GM23338 (cell line): ENCODE results near the gene EYA4. TPM values are rescaled to one million over a fixed set of nuclear protein-coding genes. Genes with fewer than 3 reads are reported as not detected.
A peak's percentile ranks its signal among the peaks of the same experiment; 100 is the strongest.

ENCODE experiments used
- ATAC-seq: fragments of 200-7000 bp; cut with Tn5 transposase; 3 replicates; pipeline ENCODE4 v1.9.1; 2020
- DNase-seq: peaks from one replicate; pipeline ENCODE4 v3.0.0-alpha.2; 2015; ENCODE audit warnings: low spot score
- H2AFZ ChIP-seq: fragments of 200-600 bp; sonication (generic); 2 replicates; pipeline ENCODE4 v1.8.0; 2016; ENCODE audit warnings: antibody characterized with exemption, mild to moderate bottlenecking, moderate library complexity
- H3F3A ChIP-seq: fragments of 200-600 bp; sonication (generic); replicated peaks from 2 replicates; pipeline ENCODE4 v1.8.0; 2017; ENCODE audit warnings: antibody characterized with exemption, mixed run types, low read depth
- H3K27ac ChIP-seq: fragments of 200-600 bp; sonication (generic); 2 replicates; pipeline ENCODE4 v1.6.1; 2016; ENCODE audit warnings: low read depth
- H3K27me3 ChIP-seq: fragments of 200-600 bp; sonication (generic); 2 replicates; pipeline ENCODE4 v1.8.0; 2016; ENCODE audit warnings: mild to moderate bottlenecking, mixed run types, moderate library complexity; ENCODE audit not compliant: insufficient read depth
- H3K36me3 ChIP-seq: fragments of 200-600 bp; sonication (generic); 2 replicates; pipeline ENCODE4 v1.8.0; 2016; ENCODE audit warnings: mild to moderate bottlenecking; ENCODE audit not compliant: insufficient read depth
- H3K4me1 ChIP-seq: fragments of 200-600 bp; sonication (generic); 2 replicates; pipeline ENCODE4 v1.8.0; 2016; ENCODE audit warnings: mild to moderate bottlenecking, moderate library complexity; ENCODE audit not compliant: insufficient read depth
- H3K4me2 ChIP-seq: fragments of 200-600 bp; sonication (generic); 2 replicates; pipeline ENCODE4 v1.7.1; 2017; ENCODE audit warnings: mixed run types
- H3K4me3 ChIP-seq: fragments of 200-600 bp; sonication (generic); 2 replicates; pipeline ENCODE4 v1.6.1; 2016; ENCODE audit warnings: mixed run types
- H3K79me2 ChIP-seq: fragments of 200-600 bp; sonication (generic); replicated peaks from 2 replicates; pipeline ENCODE4 v1.8.0; 2017; ENCODE audit warnings: mild to moderate bottlenecking; ENCODE audit not compliant: insufficient read depth
- H3K9me2 ChIP-seq: fragments of 200-600 bp; sonication (generic); 2 replicates; pipeline ENCODE4 v1.8.0; 2017; ENCODE audit not compliant: insufficient read depth
- H4K20me1 ChIP-seq: fragments of 200-600 bp; sonication (generic); replicated peaks from 2 replicates; pipeline ENCODE4 v1.8.0; 2017; ENCODE audit warnings: mild to moderate bottlenecking; ENCODE audit not compliant: insufficient read depth
- H3K27ac Mint-ChIP-seq: 2 replicates; pipeline ENCODE4 v1.8.0; 2020; ENCODE audit warnings: inconsistent platforms, mild to moderate bottlenecking, moderate library complexity, mixed read lengths
- H3K27me3 Mint-ChIP-seq: 3 replicates; pipeline ENCODE4 v1.8.0; 2022; ENCODE audit warnings: low read depth, mild to moderate bottlenecking, moderate library complexity, mixed read lengths, inconsistent platforms; ENCODE audit not compliant: insufficient read depth, poor library complexity
- H3K36me3 Mint-ChIP-seq: 3 replicates; pipeline ENCODE4 v1.8.0; 2021; ENCODE audit warnings: low read depth, mild to moderate bottlenecking, inconsistent platforms, moderate library complexity, mixed read lengths
- H3K4me1 Mint-ChIP-seq: 3 replicates; pipeline ENCODE4 v1.8.0; 2020; ENCODE audit warnings: mild to moderate bottlenecking, inconsistent platforms, mixed read lengths
- H3K4me3 Mint-ChIP-seq: 3 replicates; pipeline ENCODE4 v1.8.0; 2021; ENCODE audit warnings: moderate library complexity, mild to moderate bottlenecking, inconsistent platforms, mixed read lengths
- H3K9me3 Mint-ChIP-seq: 3 replicates; pipeline ENCODE4 v1.8.0; 2020; ENCODE audit warnings: moderate library complexity, mild to moderate bottlenecking, inconsistent platforms, mixed read lengths
- CREB1 ChIP-seq: fragments of 250-450 bp; sonication (Bioruptor Pico); IDR thresholded peaks from 2 replicates; pipeline ENCODE4 v1.5.0; 2020; ENCODE audit warnings: low read depth, mild to moderate bottlenecking, moderate library complexity
- CTCF ChIP-seq, 2 experiments: fragments of 200-600 bp in 1 of 2; sonication (generic) in 1 of 2; conservative IDR thresholded peaks; 2 replicates each; pipeline versions ENCODE4 v1.5.1 to v1.6.1; 2016 to 2017; ENCODE audit warnings: antibody characterized with exemption in 2 of 2, low read depth in 2 of 2, mild to moderate bottlenecking in 2 of 2, moderate library complexity in 1 of 2
- ETS1 ChIP-seq: IDR thresholded peaks from 2 replicates; pipeline ENCODE4 v1.6.1; 2016; ENCODE audit warnings: antibody characterized with exemption
- EZH2phosphoT487 ChIP-seq: fragments of 200-600 bp; sonication (generic); IDR thresholded peaks from one replicate; pipeline ENCODE4 v1.8.1; 2018; ENCODE audit warnings: antibody characterized with exemption; ENCODE audit not compliant: unreplicated experiment
- NANOG ChIP-seq: IDR thresholded peaks from 2 replicates; pipeline ENCODE4 v1.6.1; 2016; ENCODE audit warnings: antibody characterized with exemption, borderline replicate concordance
- POLR2AphosphoS5 ChIP-seq: IDR thresholded peaks from 2 replicates; pipeline ENCODE4 v1.6.1; 2016; ENCODE audit warnings: antibody characterized with exemption, low read depth
- STAT1 ChIP-seq: IDR thresholded peaks from one replicate; pipeline ENCODE4 v1.6.1; 2016; ENCODE audit warnings: antibody characterized with exemption; ENCODE audit not compliant: unreplicated experiment
- ZNF114 ChIP-seq: fragments of 250-450 bp; sonication (Bioruptor Pico); IDR thresholded peaks from 2 replicates; pipeline ENCODE4 v1.5.0; 2020; ENCODE audit warnings: mild to moderate bottlenecking, moderate library complexity
- polyA plus RNA-seq: library from polyadenylated mRNA; unstranded; fragments of >200 nt; fragmentation: Nextera tagmentation; extraction: Ambion mirVana; gene quantifications from 2 replicates; pipeline ENCODE4 v1.2.1, GENCODE V29; 2016
- total RNA-seq: library from RNA; depleted of rRNA; stranded (reverse); fragments of >200 nt; shearing (Covaris generic); gene quantifications from 2 replicates; pipeline ENCODE4 v1.2.3, GENCODE V29; 2014
- TF ChIP-seq, protein P1 (sequence below): IDR thresholded peaks from one replicate; pipeline ENCODE4 v1.6.1; 2018; ENCODE audit warnings: antibody characterized with exemption; ENCODE audit not compliant: unreplicated experiment

Gene EYA4
- total and polyA plus RNA-seq, 2 experiments from 2014 or later: 0.05 to 0.21 TPM

DNA sequence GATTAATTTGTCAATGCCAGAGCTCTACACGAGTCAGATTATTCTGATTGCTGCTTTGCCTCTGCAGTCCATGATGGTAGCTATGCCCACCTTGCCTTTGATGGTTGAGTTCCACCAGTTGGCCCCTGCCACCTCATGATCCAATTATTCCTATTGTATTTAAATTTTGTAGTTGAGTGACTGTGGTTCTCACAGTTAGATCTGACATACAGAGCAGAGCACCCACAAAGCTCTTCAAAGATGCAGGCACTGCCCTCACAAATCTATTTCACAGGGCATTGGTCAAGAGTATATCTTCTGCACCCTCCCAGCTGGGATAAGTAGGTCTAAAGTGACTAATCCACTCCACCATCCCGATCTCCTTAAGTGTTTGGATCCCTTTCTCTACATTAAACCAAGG lies 318.8 kb downstream of the EYA4 start:
- no peak overlapping the region for H3K4me3 ChIP-seq
- Mint-ChIP-seq H3K9me3 (peaks cover 33% of the 10 kb centered on the region), H3K4me3 (no peak overlapping the region), H3K4me1 (no peaks in the 10 kb centered on the region), H3K36me3 (peaks cover 28% of the 10 kb centered on the region), H3K27ac (no peak overlapping the region), H3K27me3 (peaks cover 3% of the 10 kb centered on the region)
- H3K36me3 ChIP-seq: no peaks in the 10 kb centered on the region
- no peaks in the 10 kb centered on the region for H3K79me2 ChIP-seq
- H3K4me2 ChIP-seq: no peak overlapping the region
- no peaks in the 10 kb centered on the region for H3F3A ChIP-seq
- no peaks in the 10 kb centered on the region for H3K4me1 ChIP-seq
- no peak for ATAC-seq
- H3K9me2 ChIP-seq: no peaks in the 10 kb centered on the region
- H3K27me3 ChIP-seq: no peaks in the 10 kb centered on the region
- no peak for TF ChIP-seq POLR2AphosphoS5
- no peak for TF ChIP-seq ETS1
- no peak for TF ChIP-seq CREB1 (CRISPR knock-in tag)
- TF ChIP-seq NANOG: no peak
- TF ChIP-seq ZNF114: no peak
- TF ChIP-seq, protein P1, sequence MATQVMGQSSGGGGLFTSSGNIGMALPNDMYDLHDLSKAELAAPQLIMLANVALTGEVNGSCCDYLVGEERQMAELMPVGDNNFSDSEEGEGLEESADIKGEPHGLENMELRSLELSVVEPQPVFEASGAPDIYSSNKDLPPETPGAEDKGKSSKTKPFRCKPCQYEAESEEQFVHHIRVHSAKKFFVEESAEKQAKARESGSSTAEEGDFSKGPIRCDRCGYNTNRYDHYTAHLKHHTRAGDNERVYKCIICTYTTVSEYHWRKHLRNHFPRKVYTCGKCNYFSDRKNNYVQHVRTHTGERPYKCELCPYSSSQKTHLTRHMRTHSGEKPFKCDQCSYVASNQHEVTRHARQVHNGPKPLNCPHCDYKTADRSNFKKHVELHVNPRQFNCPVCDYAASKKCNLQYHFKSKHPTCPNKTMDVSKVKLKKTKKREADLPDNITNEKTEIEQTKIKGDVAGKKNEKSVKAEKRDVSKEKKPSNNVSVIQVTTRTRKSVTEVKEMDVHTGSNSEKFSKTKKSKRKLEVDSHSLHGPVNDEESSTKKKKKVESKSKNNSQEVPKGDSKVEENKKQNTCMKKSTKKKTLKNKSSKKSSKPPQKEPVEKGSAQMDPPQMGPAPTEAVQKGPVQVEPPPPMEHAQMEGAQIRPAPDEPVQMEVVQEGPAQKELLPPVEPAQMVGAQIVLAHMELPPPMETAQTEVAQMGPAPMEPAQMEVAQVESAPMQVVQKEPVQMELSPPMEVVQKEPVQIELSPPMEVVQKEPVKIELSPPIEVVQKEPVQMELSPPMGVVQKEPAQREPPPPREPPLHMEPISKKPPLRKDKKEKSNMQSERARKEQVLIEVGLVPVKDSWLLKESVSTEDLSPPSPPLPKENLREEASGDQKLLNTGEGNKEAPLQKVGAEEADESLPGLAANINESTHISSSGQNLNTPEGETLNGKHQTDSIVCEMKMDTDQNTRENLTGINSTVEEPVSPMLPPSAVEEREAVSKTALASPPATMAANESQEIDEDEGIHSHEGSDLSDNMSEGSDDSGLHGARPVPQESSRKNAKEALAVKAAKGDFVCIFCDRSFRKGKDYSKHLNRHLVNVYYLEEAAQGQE: no peak
- no peak for TF ChIP-seq EZH2phosphoT487
- no peaks in the 10 kb centered on the region for H4K20me1 ChIP-seq
- no peak overlapping the region for H2AFZ ChIP-seq
- no peak overlapping the region for H3K27ac ChIP-seq
- no peak for DNase-seq

DNA sequence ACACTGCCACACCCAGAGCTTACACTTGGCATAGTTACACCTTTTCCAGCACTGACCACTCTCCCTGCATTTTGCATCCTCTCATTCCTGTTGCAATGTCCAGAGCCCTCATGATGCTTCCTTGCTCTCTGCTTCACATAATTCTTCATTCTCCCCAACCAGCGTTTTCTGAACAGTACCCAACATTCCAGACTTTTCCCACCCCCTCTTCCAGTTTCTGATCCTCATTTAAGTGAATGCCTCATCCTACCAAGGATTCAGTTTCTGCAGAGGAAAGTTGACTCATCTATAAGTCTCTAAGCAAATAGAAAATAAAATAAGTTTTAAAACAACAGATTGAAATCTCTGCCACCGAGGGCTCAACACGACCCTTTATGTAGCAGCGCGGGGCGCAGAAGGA lies 326.5 kb downstream of the EYA4 start:
- no peaks in the 10 kb centered on the region for H3K36me3 Mint-ChIP-seq
- TF ChIP-seq STAT1 (no peak), CTCF (conservative IDR thresholded peaks at IDR 0.05; ENCODE audit: low read depth in 2 of 2) (no peak), EZH2phosphoT487 (no peak), POLR2AphosphoS5 (no peak), CREB1 (CRISPR knock-in tag) (no peak)
- TF ChIP-seq, protein P1: no peak

More for the DNA sequence above, 326.5 kb downstream of the EYA4 start:
- H3K27me3 Mint-ChIP-seq: no peaks in the 10 kb centered on the region
- no peak for ATAC-seq
- H3K79me2 ChIP-seq: no peaks in the 10 kb centered on the region
- DNase-seq: no peak
- no peaks in the 10 kb centered on the region for H4K20me1 ChIP-seq
- no peaks in the 10 kb centered on the region for H3K9me3 Mint-ChIP-seq
- H3K4me3 ChIP-seq: no peak overlapping the region
- no peaks in the 10 kb centered on the region for H3K36me3 ChIP-seq
- H3K4me2 ChIP-seq: no peak overlapping the region
- H3K9me2 ChIP-seq: no peaks in the 10 kb centered on the region
- no peaks in the 10 kb centered on the region for H3F3A ChIP-seq
- no peaks in the 10 kb centered on the region for H3K27me3 ChIP-seq
- 0 out of 2 replicates have a peak overlapping the region, but pooled peaks have one; percentile 6 for H2AFZ ChIP-seq
- H3K4me3 Mint-ChIP-seq: no peak overlapping the region
- peaks cover 7% of the 10 kb centered on the region; the same call in 2 of the 3 replicates for H3K4me1 Mint-ChIP-seq
- H3K4me1 ChIP-seq: 0 out of 2 replicates have a peak, but pooled peaks cover 7% of the 10 kb centered on the region
- no peak overlapping the region for H3K27ac ChIP-seq
- H3K27ac Mint-ChIP-seq: no peak overlapping the region
